K562 (cell line): ENCODE results near the gene DAAM1. TPM values are rescaled to one million over a fixed set of nuclear protein-coding genes. Genes with fewer than 3 reads are reported as not detected.

Source experiments
- ATAC-seq: fragments of 200-7000 bp; cut with Tn5 transposase; 3 replicates; pipeline ENCODE4 v1.9.1; 2020; ENCODE audit warnings: moderate library complexity
- BruUV-seq: library from RNA; stranded (reverse); fragments of 400-500 nt; replicated peaks from 2 replicates; lab custom pipeline; 2021; lab: Mats Ljungman, UMichigan
- CTCF ChIA-PET: fragments of 300-600 bp; formaldehyde crosslinking; extraction: SDS; loops from one replicate; lab custom pipeline; 2021; ENCODE audit warnings: low intra/inter-chr PET ratio; lab: Yijun Ruan, JAX
- POLR2A ChIA-PET: fragments of 300-600, 350-650 bp; sonication (Branson Sonifier 250); formaldehyde crosslinking; extraction: SDS; loops from one replicate; lab custom pipeline; 2021; ENCODE audit warnings: antibody characterized with exemption, inconsistent platforms; lab: Yijun Ruan, JAX
- DNase-seq, 4 experiments: peaks; one replicate each; pipeline versions ENCODE4 v3.0.0 to v3.0.0-alpha.2; 2011 to 2018; ENCODE audit warnings: low spot score in 3 of 4, mixed read lengths in 3 of 4; ENCODE audit errors: extremely low read depth in 1 of 4
- FAIRE-seq: peaks from 2 replicates; lab custom pipeline; 2011; peaks lifted over from hg19 to GRCh38; lab: Jason Lieb, UNC
- H2AFZ ChIP-seq: 2 replicates; pipeline ENCODE4 v1.6.0; 2011; ENCODE audit warnings: low read depth, low read length, control low read depth, inconsistent platforms
- H3K27ac ChIP-seq: fragments of 200-600 bp; 3 replicates; pipeline ENCODE4 v1.8.0; 2011; ENCODE audit warnings: low read depth, mild to moderate bottlenecking, control low read depth, inconsistent platforms, low read length, moderate library complexity, mixed read lengths; ENCODE audit errors: extremely low read depth
- H3K27me3 ChIP-seq, 2 experiments: fragments of 300-600 bp in 1 of 2; 2 replicates in 1 of 2; 3 replicates in 1 of 2; pipeline versions ENCODE4 v1.6.0 to v1.8.0; 2011; ENCODE audit warnings: inconsistent platforms in 2 of 2, low read length in 2 of 2, mild to moderate bottlenecking in 1 of 2, mixed read lengths in 1 of 2, moderate library complexity in 1 of 2; ENCODE audit not compliant: control insufficient read depth in 2 of 2, insufficient read depth in 2 of 2
- H3K36me3 ChIP-seq: fragments of 300-600 bp; 3 replicates; pipeline ENCODE4 v1.8.0; 2011; ENCODE audit warnings: mild to moderate bottlenecking, low read length, inconsistent platforms; ENCODE audit not compliant: control insufficient read depth, insufficient read depth
- H3K4me1 ChIP-seq, 2 experiments: fragments of 200-600 bp in 1 of 2; replicated peaks in 1 of 2; 2 replicates in 1 of 2; 3 replicates in 1 of 2; pipeline versions ENCODE4 v1.5.1 to v1.8.0; 2011; ENCODE audit warnings: inconsistent platforms in 2 of 2, low read length in 2 of 2, mild to moderate bottlenecking in 1 of 2, mixed read lengths in 1 of 2, moderate library complexity in 1 of 2; ENCODE audit not compliant: control insufficient read depth in 2 of 2, insufficient read depth in 2 of 2
- H3K4me2 ChIP-seq: 2 replicates; pipeline ENCODE4 v1.6.1; 2011; ENCODE audit warnings: low read length, control low read depth, inconsistent platforms, mixed read lengths; ENCODE audit not compliant: insufficient read depth
- H3K4me3 ChIP-seq: fragments of 200-600 bp; sonication (generic), shearing (Covaris generic); 2 replicates; pipeline ENCODE4 v1.5.1; 2016; ENCODE audit warnings: control low read depth, inconsistent platforms
- H3K79me2 ChIP-seq: fragments of 200-600 bp; 3 replicates; pipeline ENCODE4 v1.8.0; 2011; ENCODE audit warnings: low read length, inconsistent platforms; ENCODE audit not compliant: control insufficient read depth, insufficient read depth
- H3K9ac ChIP-seq, 2 experiments: 2 replicates each; pipeline versions ENCODE4 v1.6.0 to v1.6.1; 2011; ENCODE audit warnings: low read depth in 2 of 2, low read length in 2 of 2, control low read depth in 1 of 2, inconsistent platforms in 1 of 2, mild to moderate bottlenecking in 1 of 2, mixed read lengths in 1 of 2; ENCODE audit not compliant: insufficient read depth in 1 of 2
- H3K9me1 ChIP-seq: one replicate; pipeline ENCODE4 v1.6.0; 2011; ENCODE audit warnings: inconsistent platforms, mild to moderate bottlenecking, low read length, moderate library complexity; ENCODE audit not compliant: control insufficient read depth, insufficient read depth
- H3K9me3 ChIP-seq: replicated peaks from 2 replicates; pipeline ENCODE4 v1.5.1; 2011; ENCODE audit warnings: low read depth, low read length, inconsistent platforms; ENCODE audit not compliant: control insufficient read depth, insufficient read depth
- H4K20me1 ChIP-seq: replicated peaks from 2 replicates; pipeline ENCODE4 v1.6.1; 2011; ENCODE audit warnings: low read length, inconsistent platforms, mixed read lengths; ENCODE audit not compliant: control insufficient read depth, insufficient read depth
- KHSRP ChIP-seq: fragments of 450-650 bp; IDR thresholded peaks from 2 replicates; pipeline ENCODE4 v1.6.1; 2017
- POLR3A ChIP-seq: IDR thresholded peaks from 2 replicates; pipeline ENCODE4 v1.6.1; 2011; ENCODE audit warnings: borderline replicate concordance, mild to moderate bottlenecking, moderate library complexity; ENCODE audit not compliant: insufficient read length, insufficient read depth; ENCODE audit errors: extremely low read depth
- PYGO2 ChIP-seq: fragments of 450-650 bp; IDR thresholded peaks from 2 replicates; pipeline ENCODE4 v1.6.1; 2016; ENCODE audit warnings: mild to moderate bottlenecking, missing genetic modification characterization, moderate library complexity, missing compliant biosample characterization
- WGBS: fragments of 100-300 bp; shearing (Covaris generic); methylation state at CpG from one replicate; pipeline ENCODE4 v1.1.6; 2016; ENCODE audit warnings: low coverage, mixed read lengths; ENCODE audit not compliant: insufficient coverage; ENCODE audit errors: missing lambda C conversion rate; 5-methylcytosine and 5-hydroxymethylcytosine counted together
- in situ Hi-C: fragments of 300-500 bp; cut with MboI; formaldehyde crosslinking; loops from 4 replicates; pipeline ENCODE4 v1.15.0; 2018; ENCODE audit warnings: inconsistent platforms, mixed read lengths
- intact Hi-C: fragments of 100-400 bp; cut with micrococcal nuclease; formaldehyde crosslinking; loops from 2 replicates; pipeline ENCODE4 v1.14.2; 2022
- polyA plus RNA-seq, 8 experiments: library from polyadenylated mRNA; depleted of rRNA in 4 of 8; stranded (reverse) in 5 of 8; unstranded in 3 of 8; fragments of >200 nt; fragmentation: Nextera tagmentation in 2 of 8; fragmentation: Illumina TruSeq in 1 of 8; extraction: Ambion mirVana in 2 of 8; extraction: Trizol in 1 of 8; gene quantifications; 2 replicates each; pipeline versions ENCODE4 v1.2.1 to v1.2.3, GENCODE V29; 2011 to 2014; ENCODE audit warnings: inconsistent platforms in 1 of 8, missing spikeins in 1 of 8
- total RNA-seq, 7 experiments: library from RNA; depleted of rRNA in 6 of 7; stranded (reverse); fragments of >200 nt in 6 of 7; fragmentation: Illumina TruSeq in 2 of 7; extraction: Trizol in 2 of 7; gene quantifications; 2 replicates each; pipeline versions ENCODE4 v1.2.1 to v1.2.3, GENCODE V29; 2011 to 2021; ENCODE audit warnings: low replicate concordance in 1 of 7
- TF ChIP-seq, protein P1 (sequence below): fragments of 450-650 bp; IDR thresholded peaks from 2 replicates; pipeline ENCODE4 v1.6.1; 2016
- TF ChIP-seq, protein P2 (sequence below): sonication (generic); formaldehyde crosslinking; IDR thresholded peaks from 2 replicates; pipeline ENCODE4 v1.8.1; 2023; ENCODE audit warnings: mild to moderate bottlenecking, missing genetic modification reagents
- TF ChIP-seq, protein P3 (sequence below), 3 experiments: IDR thresholded peaks in 2 of 3; conservative IDR thresholded peaks in 1 of 3; 2 replicates each; pipeline ENCODE4 v1.5.1; 2011 to 2012; ENCODE audit warnings: low read length in 3 of 3, mild to moderate bottlenecking in 3 of 3, control low read depth in 2 of 3, improper control_type of control experiment in 1 of 3, inconsistent platforms in 1 of 3, low read depth in 1 of 3, mixed read lengths in 1 of 3, moderate library complexity in 1 of 3; ENCODE audit not compliant: insufficient read depth in 2 of 3

DAAM1 gene
- total and polyA plus RNA-seq, 9 of the 15 experiments (the other 6 are each of a cell fraction or from before 2014, with no cell fraction given): 3.6 to 11.6 (median 6.7) TPM

DNA sequence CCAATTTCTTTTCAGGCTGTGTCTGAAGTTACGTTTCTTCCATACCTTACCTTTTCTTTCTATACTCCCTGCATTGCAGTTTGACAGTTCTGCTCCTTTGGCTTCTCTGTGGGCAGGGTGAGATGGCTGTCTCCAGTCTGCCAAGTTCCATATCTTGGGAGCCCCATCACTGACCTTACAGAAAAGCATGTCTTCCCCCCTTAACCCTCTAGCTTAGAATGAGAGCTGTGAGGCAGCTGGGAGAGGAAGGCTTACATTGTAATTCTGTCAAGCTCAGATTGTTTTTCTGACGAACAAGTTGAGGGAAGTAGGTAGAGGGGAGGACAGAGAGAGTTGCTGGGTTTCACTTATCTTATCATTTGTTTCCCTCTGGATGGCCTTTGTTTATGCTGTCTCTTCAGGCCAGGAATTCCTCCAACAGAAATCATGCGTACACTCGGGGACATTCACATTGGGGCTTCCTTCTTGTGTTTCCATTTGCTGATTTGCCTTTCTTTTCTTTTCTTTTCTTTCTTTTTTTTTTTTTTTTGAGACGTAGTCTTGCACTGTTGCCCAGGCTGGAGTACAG is 9.3 kb downstream of the DAAM1 start (continued):
- TF ChIP-seq, protein P1, sequence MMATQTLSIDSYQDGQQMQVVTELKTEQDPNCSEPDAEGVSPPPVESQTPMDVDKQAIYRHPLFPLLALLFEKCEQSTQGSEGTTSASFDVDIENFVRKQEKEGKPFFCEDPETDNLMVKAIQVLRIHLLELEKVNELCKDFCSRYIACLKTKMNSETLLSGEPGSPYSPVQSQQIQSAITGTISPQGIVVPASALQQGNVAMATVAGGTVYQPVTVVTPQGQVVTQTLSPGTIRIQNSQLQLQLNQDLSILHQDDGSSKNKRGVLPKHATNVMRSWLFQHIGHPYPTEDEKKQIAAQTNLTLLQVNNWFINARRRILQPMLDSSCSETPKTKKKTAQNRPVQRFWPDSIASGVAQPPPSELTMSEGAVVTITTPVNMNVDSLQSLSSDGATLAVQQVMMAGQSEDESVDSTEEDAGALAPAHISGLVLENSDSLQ: peak; percentile 13; the same call in 1 of the 2 replicates

DNA sequence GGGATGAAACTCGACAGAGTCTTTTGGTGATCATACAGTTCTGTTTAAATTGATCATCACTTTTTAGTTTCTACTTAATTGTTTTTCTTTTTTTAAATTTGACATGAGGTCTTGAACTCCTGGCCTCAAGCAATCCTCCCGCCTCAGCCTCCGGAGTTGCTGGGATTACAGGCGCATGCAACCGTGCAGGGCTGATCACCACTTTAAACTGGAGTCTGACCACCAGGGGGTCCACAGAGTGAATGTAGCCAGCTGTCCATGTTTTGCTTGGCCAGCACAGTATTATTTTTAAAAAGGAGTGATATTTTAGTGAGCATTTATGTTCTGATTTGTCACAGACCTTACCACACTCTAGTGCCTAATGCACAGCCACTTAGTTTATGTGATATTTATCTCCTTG is 10.7 kb downstream of the DAAM1 start:
- Histone ChIP-seq H4K20me1 (no peaks in the 10 kb centered on the region), H3K4me2 (no peak overlapping the region), H3K27ac (no peak overlapping the region), H3K4me3 (no peak overlapping the region), H3K4me1 (peaks cover 7 to 20% of the 10 kb centered on the region in 2 experiments; a peak in 4 of 5 replicates), H2AFZ (no peak overlapping the region), H3K27me3 (no peaks in the 10 kb centered on the region), H3K79me2 (peaks cover 15% of the 10 kb centered on the region; the same call in 2 of the 3 replicates), H3K9ac (no peak overlapping the region), H3K36me3 (no peaks in the 10 kb centered on the region), H3K9me1 (no peaks in the 10 kb centered on the region), H3K9me3 (no peaks in the 10 kb centered on the region)
- CTCF ChIA-PET: no interaction called here
- intact Hi-C loops (no loop called here), in situ Hi-C loops (no loop called here)
- peak; percentile 64 for ATAC-seq
- WGBS: 77% methylated on average over 5 of the region's 5 CpGs
- TF ChIP-seq POLR3A: no peak
- TF ChIP-seq KHSRP: no peak
- TF ChIP-seq, protein P2, sequence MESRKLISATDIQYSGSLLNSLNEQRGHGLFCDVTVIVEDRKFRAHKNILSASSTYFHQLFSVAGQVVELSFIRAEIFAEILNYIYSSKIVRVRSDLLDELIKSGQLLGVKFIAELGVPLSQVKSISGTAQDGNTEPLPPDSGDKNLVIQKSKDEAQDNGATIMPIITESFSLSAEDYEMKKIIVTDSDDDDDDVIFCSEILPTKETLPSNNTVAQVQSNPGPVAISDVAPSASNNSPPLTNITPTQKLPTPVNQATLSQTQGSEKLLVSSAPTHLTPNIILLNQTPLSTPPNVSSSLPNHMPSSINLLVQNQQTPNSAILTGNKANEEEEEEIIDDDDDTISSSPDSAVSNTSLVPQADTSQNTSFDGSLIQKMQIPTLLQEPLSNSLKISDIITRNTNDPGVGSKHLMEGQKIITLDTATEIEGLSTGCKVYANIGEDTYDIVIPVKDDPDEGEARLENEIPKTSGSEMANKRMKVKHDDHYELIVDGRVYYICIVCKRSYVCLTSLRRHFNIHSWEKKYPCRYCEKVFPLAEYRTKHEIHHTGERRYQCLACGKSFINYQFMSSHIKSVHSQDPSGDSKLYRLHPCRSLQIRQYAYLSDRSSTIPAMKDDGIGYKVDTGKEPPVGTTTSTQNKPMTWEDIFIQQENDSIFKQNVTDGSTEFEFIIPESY (CRISPR knock-in tag): 0 out of 2 replicates have a peak, but pooled peaks have one; percentile 27
- TF ChIP-seq, protein P3, sequence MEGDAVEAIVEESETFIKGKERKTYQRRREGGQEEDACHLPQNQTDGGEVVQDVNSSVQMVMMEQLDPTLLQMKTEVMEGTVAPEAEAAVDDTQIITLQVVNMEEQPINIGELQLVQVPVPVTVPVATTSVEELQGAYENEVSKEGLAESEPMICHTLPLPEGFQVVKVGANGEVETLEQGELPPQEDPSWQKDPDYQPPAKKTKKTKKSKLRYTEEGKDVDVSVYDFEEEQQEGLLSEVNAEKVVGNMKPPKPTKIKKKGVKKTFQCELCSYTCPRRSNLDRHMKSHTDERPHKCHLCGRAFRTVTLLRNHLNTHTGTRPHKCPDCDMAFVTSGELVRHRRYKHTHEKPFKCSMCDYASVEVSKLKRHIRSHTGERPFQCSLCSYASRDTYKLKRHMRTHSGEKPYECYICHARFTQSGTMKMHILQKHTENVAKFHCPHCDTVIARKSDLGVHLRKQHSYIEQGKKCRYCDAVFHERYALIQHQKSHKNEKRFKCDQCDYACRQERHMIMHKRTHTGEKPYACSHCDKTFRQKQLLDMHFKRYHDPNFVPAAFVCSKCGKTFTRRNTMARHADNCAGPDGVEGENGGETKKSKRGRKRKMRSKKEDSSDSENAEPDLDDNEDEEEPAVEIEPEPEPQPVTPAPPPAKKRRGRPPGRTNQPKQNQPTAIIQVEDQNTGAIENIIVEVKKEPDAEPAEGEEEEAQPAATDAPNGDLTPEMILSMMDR (IDR thresholded peaks at IDR 0.05 in 2 of 3, conservative IDR thresholded peaks at IDR 0.05 in 1 of 3; ENCODE audit: insufficient read depth in 2 of 3, low read depth in 1 of 3, low read length in 3 of 3): 0 out of 6 replicates have a peak, but pooled peaks of 1 of the 3 experiments have one; percentile 24
- no peak for TF ChIP-seq PYGO2
- FAIRE-seq: peak; percentile 15
- POLR2A ChIA-PET: no interaction called here
- peak in 2 of 4 experiments; percentile 8 to 13 for DNase-seq
- no TSS peak for BruUV-seq
